LHCN-M2 (cell line): ENCODE results near the gene UBE2C. TPM values are rescaled to one million over a fixed set of nuclear protein-coding genes. Genes with fewer than 3 reads are reported as not detected.
"Not testable (repeated sequence)": the region's sequence is repeated elsewhere in the genome, so short reads cannot be mapped to it uniquely, and the experiment has no call there.

Source experiments
- DNase-seq: peaks from one replicate; pipeline ENCODE4 v3.0.0-alpha.2; 2012; ENCODE audit warnings: low read depth
- polyA plus RNA-seq: library from polyadenylated mRNA; unstranded; fragments of >200 nt; gene quantifications from one replicate; pipeline ENCODE4 v1.2.1, GENCODE V29; 2012; ENCODE audit warnings: missing spikeins
- total RNA-seq: library from RNA; depleted of rRNA; stranded (reverse); fragments of >200 nt; gene quantifications from 2 replicates; pipeline ENCODE4 v1.2.3, GENCODE V29; 2014; rRNA removed

UBE2C gene
- total RNA-seq = 235 and 279 TPM in 2 replicates
- polyA plus RNA-seq = 104 TPM

GRCh38 chr20:45812157-45813005, at the start of gene UBE2C:
Gene UBE2C (plus strand): TSS chr20:45812644. CDS start chr20:45812696, 52 bp downstream.
- peak; percentile 100 for DNase-seq

- not testable (repeated sequence) for DNase-seq
Observed at GRCh38 chr20:45764618-45765282, 47.7 kb upstream of the UBE2C start.

GRCh38 chr20:45765307-45765875, 47.1 kb upstream of the UBE2C start:
- DNase-seq = no peak

GRCh38 chr20:45765980-45766379, 46.5 kb upstream of the UBE2C start:
- no peak for DNase-seq

- DNase-seq = no peak
Observed at GRCh38 chr20:45768479-45768878, 44.0 kb upstream of the UBE2C start.

GRCh38 chr20:45771182-45771759, 41.2 kb upstream of the UBE2C start:
- DNase-seq = peak; percentile 86

GRCh38 chr20:45772693-45773092, 39.8 kb upstream of the UBE2C start:
- no peak for DNase-seq

- DNase-seq = no peak
Observed at GRCh38 chr20:45774945-45775344, 37.5 kb upstream of the UBE2C start.

- no peak for DNase-seq
Observed at GRCh38 chr20:45775411-45775810, 37.0 kb upstream of the UBE2C start.

GRCh38 chr20:45776931-45777330, 35.5 kb upstream of the UBE2C start:
- no peak for DNase-seq

GRCh38 chr20:45779011-45779915, 33.2 kb upstream of the UBE2C start:
- DNase-seq = peak; percentile 98

GRCh38 chr20:45780159-45780558, 32.3 kb upstream of the UBE2C start:
- peak; percentile 20 for DNase-seq

- DNase-seq = peak; percentile 96
Observed at GRCh38 chr20:45781391-45781931, 31.0 kb upstream of the UBE2C start.

- DNase-seq = peak; percentile 27
Observed at GRCh38 chr20:45782890-45783289, 29.6 kb upstream of the UBE2C start.

GRCh38 chr20:45783656-45784294, 28.7 kb upstream of the UBE2C start:
- DNase-seq = no peak

GRCh38 chr20:45788351-45788750, 24.1 kb upstream of the UBE2C start:
- DNase-seq = no peak

GRCh38 chr20:45792317-45793118, 19.9 kb upstream of the UBE2C start:
- DNase-seq = no peak

- DNase-seq = no peak
Observed at GRCh38 chr20:45796337-45797065, 15.9 kb upstream of the UBE2C start.

- DNase-seq = not testable (repeated sequence)
Observed at GRCh38 chr20:45797510-45797909, 14.9 kb upstream of the UBE2C start.
